Measurements from ENCODE around the gene ZNF423.

GRCh38 chr16:49452108-49452507 lies 403.8 kb downstream of the ZNF423 start:
- TF ChIP-seq EZH2 (IDR thresholded peaks at IDR 0.05; ENCODE audit: borderline replicate concordance, low read length) = no peak
- TF ChIP-seq, protein P1, sequence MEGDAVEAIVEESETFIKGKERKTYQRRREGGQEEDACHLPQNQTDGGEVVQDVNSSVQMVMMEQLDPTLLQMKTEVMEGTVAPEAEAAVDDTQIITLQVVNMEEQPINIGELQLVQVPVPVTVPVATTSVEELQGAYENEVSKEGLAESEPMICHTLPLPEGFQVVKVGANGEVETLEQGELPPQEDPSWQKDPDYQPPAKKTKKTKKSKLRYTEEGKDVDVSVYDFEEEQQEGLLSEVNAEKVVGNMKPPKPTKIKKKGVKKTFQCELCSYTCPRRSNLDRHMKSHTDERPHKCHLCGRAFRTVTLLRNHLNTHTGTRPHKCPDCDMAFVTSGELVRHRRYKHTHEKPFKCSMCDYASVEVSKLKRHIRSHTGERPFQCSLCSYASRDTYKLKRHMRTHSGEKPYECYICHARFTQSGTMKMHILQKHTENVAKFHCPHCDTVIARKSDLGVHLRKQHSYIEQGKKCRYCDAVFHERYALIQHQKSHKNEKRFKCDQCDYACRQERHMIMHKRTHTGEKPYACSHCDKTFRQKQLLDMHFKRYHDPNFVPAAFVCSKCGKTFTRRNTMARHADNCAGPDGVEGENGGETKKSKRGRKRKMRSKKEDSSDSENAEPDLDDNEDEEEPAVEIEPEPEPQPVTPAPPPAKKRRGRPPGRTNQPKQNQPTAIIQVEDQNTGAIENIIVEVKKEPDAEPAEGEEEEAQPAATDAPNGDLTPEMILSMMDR (conservative IDR thresholded peaks at IDR 0.05 in 1 of 2, IDR thresholded peaks at IDR 0.05 in 1 of 2; ENCODE audit: extremely low read depth in 1 of 2, insufficient read depth in 1 of 2, low read depth in 1 of 2, low read length in 2 of 2) = no peak
